GM19239 (cell line): ENCODE data around the gene JAKMIP3.

Experiments
- DNase-seq: peaks from one replicate; pipeline ENCODE4 v3.0.0; 2011; ENCODE audit warnings: low spot score; ENCODE audit not compliant: insufficient read length
- FAIRE-seq: peaks from 2 replicates; lab custom pipeline; 2011; peaks lifted over from hg19 to GRCh38; lab: Jason Lieb, UNC

JAKMIP3 gene

GRCh38 chr10:132107949-132108877, 42.5 kb downstream of the JAKMIP3 start:
- FAIRE-seq, result no peak
- DNase-seq, result no peak

DNA sequence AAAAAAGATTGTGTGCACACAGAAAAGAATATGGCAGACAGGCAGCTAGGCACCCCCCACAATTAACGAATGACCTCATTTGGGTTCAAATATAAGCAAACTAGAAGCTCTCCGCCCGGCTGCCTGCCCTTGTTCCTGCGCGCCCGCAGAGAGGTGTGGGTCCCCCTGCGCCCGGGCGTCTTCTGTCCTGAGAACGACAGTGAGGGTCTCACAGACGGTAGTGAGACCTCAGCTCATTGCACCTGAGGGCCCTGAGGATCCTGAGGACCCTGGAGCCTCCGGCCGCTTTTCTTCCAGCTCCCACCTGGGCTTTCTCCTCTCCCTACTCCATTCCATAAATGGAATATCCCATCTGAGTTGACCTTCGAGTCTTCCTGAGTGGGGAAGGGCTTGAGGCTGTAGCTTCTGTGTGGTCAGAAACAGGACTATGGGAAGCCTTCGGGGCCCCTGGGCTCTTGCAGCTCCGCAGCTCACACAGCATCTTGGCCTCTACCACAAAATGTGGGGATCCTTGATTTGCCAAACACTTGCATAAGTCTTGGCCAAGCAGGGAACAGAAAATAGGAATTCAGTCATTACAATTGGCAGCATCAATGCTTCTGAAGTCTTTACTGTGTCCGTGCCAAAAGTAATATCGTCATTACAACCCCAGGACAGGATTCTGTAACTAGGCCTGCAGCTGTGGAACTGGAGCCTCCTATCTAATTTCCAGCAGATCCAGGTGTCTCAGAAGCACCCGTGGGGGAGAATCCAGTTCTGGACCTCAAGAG, 43.8 kb downstream of the JAKMIP3 start:
- DNase-seq, result no peak
- no peak for FAIRE-seq

DNA sequence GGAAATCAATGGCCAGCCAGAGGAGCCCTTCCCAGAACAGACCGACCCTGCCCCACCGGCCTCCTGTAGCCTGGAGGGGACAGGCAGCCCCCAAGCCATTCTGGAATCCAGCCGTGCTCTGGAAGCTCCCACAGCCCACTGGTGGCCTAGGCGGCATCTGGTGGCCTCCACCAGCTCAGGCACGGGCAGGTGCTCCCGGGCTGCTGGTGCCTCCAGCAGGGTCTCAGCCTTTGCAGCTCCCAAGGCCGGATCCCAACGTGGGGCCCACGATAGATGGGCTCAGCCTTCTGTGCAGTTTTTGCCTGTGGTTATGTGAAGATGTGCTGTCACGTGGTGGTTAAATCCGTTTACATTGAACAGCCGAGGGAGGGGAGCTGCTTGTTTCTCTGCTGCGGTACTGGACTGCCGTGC, 44.4 kb downstream of the JAKMIP3 start:
- FAIRE-seq, result no peak
- no peak for DNase-seq

DNA sequence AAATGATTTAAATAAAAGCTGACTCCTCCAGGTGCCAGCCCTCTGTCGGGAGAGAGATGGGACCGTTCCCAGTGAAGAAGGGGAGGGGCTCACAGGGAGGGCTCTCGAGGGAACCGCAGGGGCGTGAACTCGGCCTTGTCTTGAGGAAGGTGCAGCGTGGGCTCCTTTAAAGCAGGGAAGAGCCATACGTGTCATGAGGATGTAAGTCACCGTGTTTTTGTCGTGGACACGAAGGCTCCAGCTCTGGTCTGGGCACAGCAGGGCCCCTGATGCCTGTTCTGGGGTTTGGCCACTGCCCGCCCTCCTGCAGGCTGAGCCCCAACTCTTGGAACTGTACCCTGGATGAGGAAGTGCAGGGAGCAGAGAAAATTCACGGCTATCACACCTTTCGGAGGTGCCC, 45.0 kb downstream of the JAKMIP3 start:
- FAIRE-seq (no peak), DNase-seq (no peak)

- no peak for FAIRE-seq
- no peak for DNase-seq
Measured at GRCh38 chr10:132111121-132111731, 45.5 kb downstream of the JAKMIP3 start.

GRCh38 chr10:132111871-132112341, 46.2 kb downstream of the JAKMIP3 start:
- DNase-seq (no peak), FAIRE-seq (no peak)

GRCh38 chr10:132112611-132113010, 46.9 kb downstream of the JAKMIP3 start:
- DNase-seq (no peak), FAIRE-seq (no peak)

DNA sequence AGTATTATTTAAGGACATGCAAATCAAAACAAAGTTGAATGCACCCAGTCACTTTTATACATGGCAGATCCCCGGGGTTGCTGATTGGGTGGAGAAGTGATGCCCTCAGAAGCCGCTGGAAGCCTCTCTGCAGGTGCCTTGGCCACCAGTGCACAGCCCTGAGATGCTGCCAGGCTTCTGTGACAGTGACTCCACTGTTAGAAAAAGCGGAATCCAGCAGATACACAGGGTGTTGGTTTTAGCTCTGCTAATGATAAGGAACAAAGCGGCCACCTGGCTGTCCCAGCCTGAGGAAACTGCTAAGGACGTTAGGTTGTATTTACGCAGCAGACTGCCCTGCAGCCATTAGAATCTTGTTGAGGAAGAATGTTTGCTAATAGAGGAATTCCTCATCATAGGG, 47.5 kb downstream of the JAKMIP3 start:
- FAIRE-seq (no peak), DNase-seq (no peak)

- DNase-seq, result no peak
- FAIRE-seq, result no peak
Measured at GRCh38 chr10:132113766-132114365, 48.1 kb downstream of the JAKMIP3 start.

- DNase-seq (no peak), FAIRE-seq (no peak)
Measured at GRCh38 chr10:132114953-132115520, 49.3 kb downstream of the JAKMIP3 start.
